K562 (cell line): ENCODE data around the gene ZNF407. TPM values are rescaled to one million over a fixed set of nuclear protein-coding genes. Genes with fewer than 3 reads are reported as not detected.

Experiments
- ATAC-seq: fragments of 200-7000 bp; cut with Tn5 transposase; 3 replicates; pipeline ENCODE4 v1.9.1; 2020; ENCODE audit warnings: moderate library complexity
- BruUV-seq: library from RNA; stranded (reverse); fragments of 400-500 nt; replicated peaks from 2 replicates; lab custom pipeline; 2021; lab: Mats Ljungman, UMichigan
- CTCF ChIA-PET: fragments of 300-600 bp; formaldehyde crosslinking; extraction: SDS; loops from one replicate; lab custom pipeline; 2021; ENCODE audit warnings: low intra/inter-chr PET ratio; lab: Yijun Ruan, JAX
- POLR2A ChIA-PET: fragments of 300-600, 350-650 bp; sonication (Branson Sonifier 250); formaldehyde crosslinking; extraction: SDS; loops from one replicate; lab custom pipeline; 2021; ENCODE audit warnings: antibody characterized with exemption, inconsistent platforms; lab: Yijun Ruan, JAX
- DNase-seq, 4 experiments: peaks; one replicate each; pipeline versions ENCODE4 v3.0.0 to v3.0.0-alpha.2; 2011 to 2018; ENCODE audit warnings: low spot score in 3 of 4, mixed read lengths in 3 of 4; ENCODE audit errors: extremely low read depth in 1 of 4
- FAIRE-seq: peaks from 2 replicates; lab custom pipeline; 2011; peaks lifted over from hg19 to GRCh38; lab: Jason Lieb, UNC
- H2AFZ ChIP-seq: 2 replicates; pipeline ENCODE4 v1.6.0; 2011; ENCODE audit warnings: low read depth, low read length, control low read depth, inconsistent platforms
- H3K27ac ChIP-seq: fragments of 200-600 bp; 3 replicates; pipeline ENCODE4 v1.8.0; 2011; ENCODE audit warnings: low read depth, mild to moderate bottlenecking, control low read depth, inconsistent platforms, low read length, moderate library complexity, mixed read lengths; ENCODE audit errors: extremely low read depth
- H3K27me3 ChIP-seq, 2 experiments: fragments of 300-600 bp in 1 of 2; 2 replicates in 1 of 2; 3 replicates in 1 of 2; pipeline versions ENCODE4 v1.6.0 to v1.8.0; 2011; ENCODE audit warnings: inconsistent platforms in 2 of 2, low read length in 2 of 2, mild to moderate bottlenecking in 1 of 2, mixed read lengths in 1 of 2, moderate library complexity in 1 of 2; ENCODE audit not compliant: control insufficient read depth in 2 of 2, insufficient read depth in 2 of 2
- H3K36me3 ChIP-seq: fragments of 300-600 bp; 3 replicates; pipeline ENCODE4 v1.8.0; 2011; ENCODE audit warnings: mild to moderate bottlenecking, low read length, inconsistent platforms; ENCODE audit not compliant: control insufficient read depth, insufficient read depth
- H3K4me1 ChIP-seq, 2 experiments: fragments of 200-600 bp in 1 of 2; replicated peaks in 1 of 2; 2 replicates in 1 of 2; 3 replicates in 1 of 2; pipeline versions ENCODE4 v1.5.1 to v1.8.0; 2011; ENCODE audit warnings: inconsistent platforms in 2 of 2, low read length in 2 of 2, mild to moderate bottlenecking in 1 of 2, mixed read lengths in 1 of 2, moderate library complexity in 1 of 2; ENCODE audit not compliant: control insufficient read depth in 2 of 2, insufficient read depth in 2 of 2
- H3K4me2 ChIP-seq: 2 replicates; pipeline ENCODE4 v1.6.1; 2011; ENCODE audit warnings: low read length, control low read depth, inconsistent platforms, mixed read lengths; ENCODE audit not compliant: insufficient read depth
- H3K4me3 ChIP-seq: fragments of 200-600 bp; sonication (generic), shearing (Covaris generic); 2 replicates; pipeline ENCODE4 v1.5.1; 2016; ENCODE audit warnings: control low read depth, inconsistent platforms
- H3K79me2 ChIP-seq: fragments of 200-600 bp; 3 replicates; pipeline ENCODE4 v1.8.0; 2011; ENCODE audit warnings: low read length, inconsistent platforms; ENCODE audit not compliant: control insufficient read depth, insufficient read depth
- H3K9ac ChIP-seq, 2 experiments: 2 replicates each; pipeline versions ENCODE4 v1.6.0 to v1.6.1; 2011; ENCODE audit warnings: low read depth in 2 of 2, low read length in 2 of 2, control low read depth in 1 of 2, inconsistent platforms in 1 of 2, mild to moderate bottlenecking in 1 of 2, mixed read lengths in 1 of 2; ENCODE audit not compliant: insufficient read depth in 1 of 2
- H3K9me1 ChIP-seq: one replicate; pipeline ENCODE4 v1.6.0; 2011; ENCODE audit warnings: inconsistent platforms, mild to moderate bottlenecking, low read length, moderate library complexity; ENCODE audit not compliant: control insufficient read depth, insufficient read depth
- H3K9me3 ChIP-seq: replicated peaks from 2 replicates; pipeline ENCODE4 v1.5.1; 2011; ENCODE audit warnings: low read depth, low read length, inconsistent platforms; ENCODE audit not compliant: control insufficient read depth, insufficient read depth
- H4K20me1 ChIP-seq: replicated peaks from 2 replicates; pipeline ENCODE4 v1.6.1; 2011; ENCODE audit warnings: low read length, inconsistent platforms, mixed read lengths; ENCODE audit not compliant: control insufficient read depth, insufficient read depth
- ATF1 ChIP-seq, 2 experiments: fragments of 450-650 bp in 1 of 2; IDR thresholded peaks; 2 replicates each; pipeline ENCODE4 v1.6.1; 2016; ENCODE audit warnings: missing compliant biosample characterization in 1 of 2, missing genetic modification characterization in 1 of 2
- CEBPB ChIP-seq: fragments of 450-650 bp; IDR thresholded peaks from 2 replicates; pipeline ENCODE4 v1.6.1; 2016; ENCODE audit warnings: missing genetic modification characterization, missing compliant biosample characterization
- FOXJ3 ChIP-seq: sonication (generic); formaldehyde crosslinking; IDR thresholded peaks from 2 replicates; pipeline ENCODE4 v1.4.0; 2020; ENCODE audit warnings: mild to moderate bottlenecking, missing genetic modification reagents
- FOXK2 ChIP-seq, 2 experiments: fragments of 450-650 bp; IDR thresholded peaks in 1 of 2; conservative IDR thresholded peaks in 1 of 2; 2 replicates each; pipeline ENCODE4 v1.6.1; 2016; ENCODE audit warnings: low read depth in 2 of 2, mild to moderate bottlenecking in 1 of 2
- HDAC6 ChIP-seq: IDR thresholded peaks from 2 replicates; pipeline ENCODE4 v1.6.1; 2012; ENCODE audit warnings: low read depth, mild to moderate bottlenecking, control low read depth, inconsistent platforms, low read length, moderate library complexity
- HNRNPK ChIP-seq: fragments of 200-400 bp; formaldehyde crosslinking; IDR thresholded peaks from one replicate; pipeline ENCODE4 v1.6.1; 2018; ENCODE audit warnings: mild to moderate bottlenecking, low read depth, low read length; ENCODE audit not compliant: poor library complexity, severe bottlenecking
- JUN ChIP-seq, 2 experiments: sonication (generic) in 1 of 2; formaldehyde crosslinking in 1 of 2; IDR thresholded peaks; 2 replicates each; pipeline versions ENCODE4 v1.6.1 to v1.8.0; 2012 to 2022; ENCODE audit warnings: borderline replicate concordance in 2 of 2, mild to moderate bottlenecking in 2 of 2, improper control_type of control experiment in 1 of 2, low read depth in 1 of 2, low read length in 1 of 2, missing genetic modification reagents in 1 of 2
- JUNB ChIP-seq: fragments of 450-650 bp; formaldehyde crosslinking; conservative IDR thresholded peaks from 2 replicates; pipeline ENCODE4 v1.4.0; 2020; ENCODE audit warnings: mild to moderate bottlenecking
- KLF13 ChIP-seq: fragments of 450-650 bp; IDR thresholded peaks from 2 replicates; pipeline ENCODE4 v1.6.1; 2016; ENCODE audit warnings: missing genetic modification characterization, low read depth, mild to moderate bottlenecking, missing compliant biosample characterization, moderate library complexity, borderline replicate concordance
- MEF2A ChIP-seq: IDR thresholded peaks from 2 replicates; pipeline ENCODE4 v1.6.1; 2011; ENCODE audit warnings: low read depth, mild to moderate bottlenecking, low read length, moderate library complexity; ENCODE audit not compliant: control insufficient read depth
- RB1 ChIP-seq: fragments of 450-650 bp; IDR thresholded peaks from 2 replicates; pipeline ENCODE4 v1.6.1; 2017; ENCODE audit warnings: low read depth, mild to moderate bottlenecking
- RBM15 ChIP-seq: fragments of 200-400 bp; formaldehyde crosslinking; IDR thresholded peaks from 2 replicates; pipeline ENCODE4 v1.6.1; 2018; ENCODE audit warnings: mild to moderate bottlenecking, low read length, moderate library complexity; ENCODE audit not compliant: insufficient read depth
- RBM17 ChIP-seq: fragments of 200-400 bp; formaldehyde crosslinking; IDR thresholded peaks from 2 replicates; pipeline ENCODE4 v1.6.1; 2017; ENCODE audit warnings: low read depth, mild to moderate bottlenecking, low read length, borderline replicate concordance
- SP1 ChIP-seq: sonication (generic); formaldehyde crosslinking; IDR thresholded peaks from 2 replicates; pipeline ENCODE4 v1.8.1; 2022; ENCODE audit warnings: mild to moderate bottlenecking, missing genetic modification reagents
- TAL1 ChIP-seq: fragments of 450-650 bp; IDR thresholded peaks from 2 replicates; pipeline ENCODE4 v1.6.1; 2016; ENCODE audit warnings: mild to moderate bottlenecking
- ZEB2 ChIP-seq: fragments of 450-650 bp; IDR thresholded peaks from 2 replicates; pipeline ENCODE4 v1.6.1; 2016
- ZFP30 ChIP-seq: fragments of 250-450 bp; sonication (Bioruptor Pico); IDR thresholded peaks from 2 replicates; pipeline ENCODE4 v1.8.0; 2022; ENCODE audit warnings: moderate library complexity, mild to moderate bottlenecking, inconsistent platforms, borderline replicate concordance
- ZNF695 ChIP-seq: fragments of 450-650 bp; formaldehyde crosslinking; IDR thresholded peaks from 2 replicates; pipeline ENCODE4 v1.4.0; 2020; ENCODE audit warnings: mild to moderate bottlenecking, moderate library complexity
- ZNF75A ChIP-seq: fragments of 450-650 bp; formaldehyde crosslinking; IDR thresholded peaks from 2 replicates; pipeline ENCODE4 v1.4.0; 2020; ENCODE audit warnings: mild to moderate bottlenecking
- ZSCAN29 ChIP-seq: fragments of 450-650 bp; IDR thresholded peaks from 2 replicates; pipeline ENCODE4 v1.6.1; 2017
- WGBS: fragments of 100-300 bp; shearing (Covaris generic); methylation state at CpG from one replicate; pipeline ENCODE4 v1.1.6; 2016; ENCODE audit warnings: low coverage, mixed read lengths; ENCODE audit not compliant: insufficient coverage; ENCODE audit errors: missing lambda C conversion rate; 5-methylcytosine and 5-hydroxymethylcytosine counted together
- in situ Hi-C: fragments of 300-500 bp; cut with MboI; formaldehyde crosslinking; loops from 4 replicates; pipeline ENCODE4 v1.15.0; 2018; ENCODE audit warnings: inconsistent platforms, mixed read lengths
- intact Hi-C: fragments of 100-400 bp; cut with micrococcal nuclease; formaldehyde crosslinking; loops from 2 replicates; pipeline ENCODE4 v1.14.2; 2022
- polyA plus RNA-seq, 8 experiments: library from polyadenylated mRNA; depleted of rRNA in 4 of 8; stranded (reverse) in 5 of 8; unstranded in 3 of 8; fragments of >200 nt; fragmentation: Nextera tagmentation in 2 of 8; fragmentation: Illumina TruSeq in 1 of 8; extraction: Ambion mirVana in 2 of 8; extraction: Trizol in 1 of 8; gene quantifications; 2 replicates each; pipeline versions ENCODE4 v1.2.1 to v1.2.3, GENCODE V29; 2011 to 2014; ENCODE audit warnings: inconsistent platforms in 1 of 8, missing spikeins in 1 of 8
- total RNA-seq, 7 experiments: library from RNA; depleted of rRNA in 6 of 7; stranded (reverse); fragments of >200 nt in 6 of 7; fragmentation: Illumina TruSeq in 2 of 7; extraction: Trizol in 2 of 7; gene quantifications; 2 replicates each; pipeline versions ENCODE4 v1.2.1 to v1.2.3, GENCODE V29; 2011 to 2021; ENCODE audit warnings: low replicate concordance in 1 of 7
- TF ChIP-seq, protein P1 (sequence below): sonication (generic); IDR thresholded peaks from 2 replicates; pipeline ENCODE4 v1.6.1; 2016
- TF ChIP-seq, protein P2 (sequence below): fragments of 450-650 bp; formaldehyde crosslinking; conservative IDR thresholded peaks from 2 replicates; pipeline ENCODE4 v1.4.0; 2022; ENCODE audit warnings: mild to moderate bottlenecking, missing genetic modification characterization

ZNF407 gene
- total and polyA plus RNA-seq, 9 of the 15 experiments (the other 6 are each of a cell fraction or from before 2014, with no cell fraction given), result 0.21 to 5.4 (median 2.3) TPM

DNA sequence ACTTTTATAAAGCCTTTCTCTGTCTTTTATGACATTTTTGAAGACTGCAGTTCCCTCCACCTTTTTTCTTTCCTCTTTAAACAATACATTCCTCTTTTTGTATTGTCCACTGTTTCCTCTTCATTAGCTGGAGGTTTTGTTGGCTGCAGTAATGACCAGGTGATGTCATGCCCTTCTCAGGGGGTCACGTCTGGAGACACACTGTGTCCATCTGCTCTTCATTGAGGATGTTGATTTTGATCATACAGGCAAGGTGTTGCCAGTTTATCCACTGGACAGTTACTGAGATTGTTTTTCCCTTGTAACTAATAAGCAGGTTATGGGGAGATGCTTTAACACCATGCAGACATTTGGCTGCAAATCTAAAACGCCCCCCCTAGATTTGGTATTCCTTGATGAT, 19.8 kb downstream of the ZNF407 start (continued):
- no peak for TF ChIP-seq CEBPB (tag)
- TF ChIP-seq RBM15, result no peak
- no peak for TF ChIP-seq TAL1
- TF ChIP-seq HDAC6, result no peak
- no peak for TF ChIP-seq ZSCAN29
- TF ChIP-seq MEF2A, result no peak
- TF ChIP-seq, protein P1, sequence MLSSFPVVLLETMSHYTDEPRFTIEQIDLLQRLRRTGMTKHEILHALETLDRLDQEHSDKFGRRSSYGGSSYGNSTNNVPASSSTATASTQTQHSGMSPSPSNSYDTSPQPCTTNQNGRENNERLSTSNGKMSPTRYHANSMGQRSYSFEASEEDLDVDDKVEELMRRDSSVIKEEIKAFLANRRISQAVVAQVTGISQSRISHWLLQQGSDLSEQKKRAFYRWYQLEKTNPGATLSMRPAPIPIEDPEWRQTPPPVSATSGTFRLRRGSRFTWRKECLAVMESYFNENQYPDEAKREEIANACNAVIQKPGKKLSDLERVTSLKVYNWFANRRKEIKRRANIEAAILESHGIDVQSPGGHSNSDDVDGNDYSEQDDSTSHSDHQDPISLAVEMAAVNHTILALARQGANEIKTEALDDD, result no peak
- TF ChIP-seq ZFP30 (CRISPR knock-in tag), result no peak
- no peak for TF ChIP-seq RBM17
- no peak for TF ChIP-seq ATF1 (CRISPR knock-in tag; IDR thresholded peaks at IDR 0.05)
- no peak for TF ChIP-seq ATF1 (tag; IDR thresholded peaks at IDR 0.05)

DNA sequence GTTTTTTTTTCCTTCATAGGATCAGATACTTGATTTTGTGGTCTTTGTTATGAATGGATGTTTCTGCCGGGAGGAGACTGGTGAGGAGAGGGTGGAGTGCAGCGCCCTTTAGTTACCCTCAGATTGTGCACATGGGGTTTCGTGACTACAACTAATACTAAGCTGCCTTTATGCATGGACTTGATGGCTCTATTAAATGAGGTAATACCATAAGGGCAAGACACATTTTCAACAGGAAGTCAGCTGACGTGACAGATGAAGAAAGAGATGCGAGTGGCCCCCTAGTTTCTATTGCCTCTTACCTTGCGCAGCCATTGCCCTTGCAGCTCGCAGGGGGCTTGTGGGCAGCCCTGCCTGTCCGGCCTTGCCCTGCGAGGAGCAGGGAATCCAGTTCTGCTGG, 24.4 kb downstream of the ZNF407 start:
- FAIRE-seq, result no peak
- BruUV-seq, result no TSS peak
- no peaks in the 10 kb centered on the region for H3K36me3 ChIP-seq
- intact Hi-C loops, result no loop called here
- H4K20me1 ChIP-seq, result no peaks in the 10 kb centered on the region
- no peak overlapping the region for H3K4me3 ChIP-seq
- WGBS, result 79% methylated on average over 7 of the region's 9 CpGs
- ATAC-seq, result no peak
- H3K79me2 ChIP-seq, result peaks cover 3% of the 10 kb centered on the region; the same call in 2 of the 3 replicates
- no peak overlapping the region for H3K27ac ChIP-seq
- H3K4me2 ChIP-seq, result no peak overlapping the region
- no peak overlapping the region for H2AFZ ChIP-seq
- ChIA-PET CTCF (no interaction called here), POLR2A (interaction anchor here (0.7 kb wide), 1 partner anchor 78 kb away, joined by 4 read pairs; no protein-coding TSS in a partner anchor)
- no peaks in the 10 kb centered on the region for H3K9me3 ChIP-seq
- no peaks in the 10 kb centered on the region for H3K27me3 ChIP-seq
- no peaks in the 10 kb centered on the region for H3K4me1 ChIP-seq
- H3K9ac ChIP-seq, result no peak overlapping the region
- H3K9me1 ChIP-seq, result peaks cover under 1% of the 10 kb centered on the region
- no peak for DNase-seq
- in situ Hi-C loops, result no loop called here
- TF ChIP-seq JUN (IDR thresholded peaks at IDR 0.05; ENCODE audit: borderline replicate concordance, low read depth, low read length), result no peak
- TF ChIP-seq JUN (CRISPR knock-in tag; IDR thresholded peaks at IDR 0.05; ENCODE audit: borderline replicate concordance), result no peak
- no peak for TF ChIP-seq FOXK2 (conservative IDR thresholded peaks at IDR 0.05 in 1 of 2, IDR thresholded peaks at IDR 0.05 in 1 of 2; ENCODE audit: low read depth in 2 of 2)
- TF ChIP-seq, protein P2, sequence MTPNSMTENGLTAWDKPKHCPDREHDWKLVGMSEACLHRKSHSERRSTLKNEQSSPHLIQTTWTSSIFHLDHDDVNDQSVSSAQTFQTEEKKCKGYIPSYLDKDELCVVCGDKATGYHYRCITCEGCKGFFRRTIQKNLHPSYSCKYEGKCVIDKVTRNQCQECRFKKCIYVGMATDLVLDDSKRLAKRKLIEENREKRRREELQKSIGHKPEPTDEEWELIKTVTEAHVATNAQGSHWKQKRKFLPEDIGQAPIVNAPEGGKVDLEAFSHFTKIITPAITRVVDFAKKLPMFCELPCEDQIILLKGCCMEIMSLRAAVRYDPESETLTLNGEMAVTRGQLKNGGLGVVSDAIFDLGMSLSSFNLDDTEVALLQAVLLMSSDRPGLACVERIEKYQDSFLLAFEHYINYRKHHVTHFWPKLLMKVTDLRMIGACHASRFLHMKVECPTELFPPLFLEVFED (CRISPR knock-in tag), result no peak
- TF ChIP-seq HNRNPK, result no peak
- TF ChIP-seq FOXJ3, result no peak
- no peak for TF ChIP-seq ZNF75A
- TF ChIP-seq ZEB2, result no peak
- TF ChIP-seq RB1, result no peak
- no peak for TF ChIP-seq SP1
- no peak for TF ChIP-seq ZNF695 (CRISPR knock-in tag)
- TF ChIP-seq JUNB (CRISPR knock-in tag), result no peak
- no peak for TF ChIP-seq KLF13
